ENCODE measurements around the gene CCDC192.
A peak's percentile ranks its signal among the peaks of the same experiment; 100 is the strongest.

CCDC192 gene

GRCh38 chr5:127922603-127923002, 219.4 kb downstream of the CCDC192 start:
- no peak for DNase-seq (ENCODE audit: low read depth)
- TF ChIP-seq CTCF (conservative IDR thresholded peaks at IDR 0.05; ENCODE audit: control insufficient read depth, insufficient read depth, low read depth, low read length), result no peak
- no peak overlapping the region for H3K4me3 ChIP-seq (ENCODE audit: control insufficient read depth, low read depth, low read length)

DNA sequence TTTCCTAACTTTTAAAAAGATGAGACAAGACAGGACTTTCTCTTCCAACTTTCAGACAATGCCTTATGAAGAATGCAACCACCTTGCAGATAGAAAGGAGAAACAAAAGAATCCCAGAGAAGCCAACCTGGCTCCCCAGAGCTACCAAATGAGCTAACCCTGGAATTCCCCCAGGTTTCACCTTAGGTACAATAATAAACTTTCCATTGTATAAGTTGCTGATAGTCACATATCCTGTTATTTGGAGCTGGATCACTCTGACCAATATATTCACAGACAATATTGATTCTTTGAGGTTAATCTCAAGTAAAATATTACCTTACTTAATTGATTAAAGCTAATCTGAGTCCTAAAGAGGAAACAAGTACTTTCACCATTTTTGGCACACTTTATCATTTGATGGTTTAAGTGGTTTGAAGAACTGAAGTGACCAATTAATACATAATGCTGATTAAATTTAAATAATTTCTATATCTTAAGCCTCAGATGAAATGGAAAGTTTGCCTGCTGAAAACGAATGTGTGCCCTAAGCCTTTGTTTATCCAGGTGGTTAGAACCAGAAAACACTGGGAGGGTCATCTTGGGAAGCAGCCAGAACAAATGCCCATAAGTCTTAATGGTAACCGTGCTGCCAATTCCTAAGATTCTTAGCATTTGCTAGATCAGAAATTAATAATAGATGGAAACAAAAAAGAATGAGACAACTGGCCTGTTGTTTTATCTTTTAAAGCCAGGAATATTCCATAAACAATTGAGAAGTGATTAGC, 220.8 kb downstream of the CCDC192 start:
- no peak for TF ChIP-seq CTCF (conservative IDR thresholded peaks at IDR 0.05; ENCODE audit: control insufficient read depth, insufficient read depth, low read depth, low read length)
- H3K4me3 ChIP-seq (ENCODE audit: control insufficient read depth, low read depth, low read length), result no peak overlapping the region
- DNase-seq (ENCODE audit: low read depth), result no peak

DNA sequence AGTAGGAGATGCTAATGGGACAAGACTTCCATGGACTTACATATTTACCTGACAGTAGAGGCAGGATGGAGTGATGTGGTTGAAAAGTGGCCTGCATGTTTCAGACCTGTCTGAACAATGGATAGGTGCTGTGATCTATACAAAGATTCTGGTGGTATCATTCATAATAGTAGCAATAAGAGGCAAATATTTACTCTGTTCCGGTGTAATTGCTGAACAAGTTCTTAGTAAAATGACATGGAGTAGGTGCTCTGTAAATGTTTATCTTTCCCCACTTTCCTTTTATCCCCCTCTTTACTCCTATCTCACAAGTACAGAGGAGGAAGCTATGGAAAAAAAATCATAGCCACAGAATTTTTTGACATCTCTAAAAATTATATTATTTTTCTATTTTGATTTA, 221.4 kb downstream of the CCDC192 start:
- DNase-seq (ENCODE audit: low read depth), result no peak
- H3K4me3 ChIP-seq (ENCODE audit: control insufficient read depth, low read depth, low read length), result no peak overlapping the region

DNA sequence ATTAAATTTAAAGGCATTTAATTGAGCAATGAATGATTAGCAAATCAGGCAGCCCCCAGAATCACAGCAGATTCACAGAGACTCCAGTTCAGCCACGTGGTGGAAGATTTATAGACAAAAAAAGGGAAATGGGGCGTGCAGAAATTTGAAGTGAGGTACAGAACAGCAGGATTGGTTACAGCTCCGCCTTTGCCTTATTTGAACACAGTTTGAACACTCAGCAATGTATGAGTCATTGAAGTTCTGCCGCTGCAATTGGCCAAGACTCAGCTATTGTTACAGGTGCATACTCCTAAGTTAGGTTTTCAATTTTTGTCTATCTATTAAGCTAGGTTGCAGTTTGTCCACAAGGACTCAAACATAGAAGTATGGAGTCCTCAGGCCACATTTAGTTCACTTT, 222.7 kb downstream of the CCDC192 start:
- H3K4me3 ChIP-seq (ENCODE audit: control insufficient read depth, low read depth, low read length), result no peak overlapping the region
- no peak for TF ChIP-seq CTCF (conservative IDR thresholded peaks at IDR 0.05; ENCODE audit: control insufficient read depth, insufficient read depth, low read depth, low read length)
- DNase-seq (ENCODE audit: low read depth), result peak; percentile 18

More for the DNA sequence above, 221.4 kb downstream of the CCDC192 start:
- TF ChIP-seq CTCF (conservative IDR thresholded peaks at IDR 0.05; ENCODE audit: control insufficient read depth, insufficient read depth, low read depth, low read length), result no peak

DNA sequence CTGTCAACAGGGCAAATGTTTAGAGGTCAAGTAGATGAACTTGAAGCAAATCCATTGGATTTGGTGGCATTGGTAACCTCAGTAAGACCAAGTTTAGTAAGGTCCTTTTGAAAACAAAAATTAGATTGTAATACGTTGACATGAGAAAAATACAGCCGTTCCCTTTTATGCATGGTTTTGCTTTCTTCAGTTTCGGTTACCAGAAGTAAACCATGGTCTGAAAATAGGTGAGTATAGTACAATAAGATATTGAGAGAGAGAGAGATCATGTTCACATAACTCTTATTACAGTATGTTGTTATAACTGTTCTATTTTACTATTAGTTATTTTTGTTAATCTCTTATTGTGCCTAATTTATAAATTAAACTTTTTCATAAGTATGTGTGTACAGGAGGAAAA, 223.8 kb downstream of the CCDC192 start:
- TF ChIP-seq CTCF (conservative IDR thresholded peaks at IDR 0.05; ENCODE audit: control insufficient read depth, insufficient read depth, low read depth, low read length), result no peak
- no peak overlapping the region for H3K4me3 ChIP-seq (ENCODE audit: control insufficient read depth, low read depth, low read length)
- DNase-seq (ENCODE audit: low read depth), result no peak

GRCh38 chr5:127928053-127928452, 224.9 kb downstream of the CCDC192 start:
- DNase-seq (ENCODE audit: low read depth), result no peak
- H3K4me3 ChIP-seq (ENCODE audit: control insufficient read depth, low read depth, low read length), result no peak overlapping the region
- no peak for TF ChIP-seq CTCF (conservative IDR thresholded peaks at IDR 0.05; ENCODE audit: control insufficient read depth, insufficient read depth, low read depth, low read length)

All from fibroblast of mammary gland (primary cell).